HG02981 (cell line): Measurements from ENCODE around the gene SERPINB12.

ENCODE experiments used
- ATAC-seq: cut with Tn5 transposase; IDR thresholded peaks from one replicate; pipeline ENCODE4 v1.9.1; 2021; ENCODE audit warnings: mild to moderate bottlenecking, moderate library complexity; ENCODE audit not compliant: unreplicated experiment

Gene SERPINB12

DNA sequence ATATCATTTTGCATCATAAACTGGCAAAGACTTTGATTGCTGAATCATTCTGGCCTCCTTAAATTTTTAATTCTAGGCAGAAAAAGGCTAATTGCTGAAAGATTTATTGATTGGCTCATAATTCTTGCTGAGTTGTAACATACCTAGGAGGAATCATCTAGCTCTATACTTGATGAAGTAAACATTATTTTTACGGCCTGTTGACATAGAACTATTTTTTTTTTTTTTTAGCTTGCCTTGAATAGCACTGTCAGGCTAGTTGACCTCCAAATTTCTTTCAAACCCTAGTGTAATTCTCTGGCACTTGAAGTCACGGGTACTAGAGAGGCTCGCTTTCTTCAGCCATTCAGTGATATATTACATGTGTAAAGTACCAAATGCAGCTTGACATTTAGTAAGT lies 2.8 kb downstream of the SERPINB12 start:
- ATAC-seq = no peak

DNA sequence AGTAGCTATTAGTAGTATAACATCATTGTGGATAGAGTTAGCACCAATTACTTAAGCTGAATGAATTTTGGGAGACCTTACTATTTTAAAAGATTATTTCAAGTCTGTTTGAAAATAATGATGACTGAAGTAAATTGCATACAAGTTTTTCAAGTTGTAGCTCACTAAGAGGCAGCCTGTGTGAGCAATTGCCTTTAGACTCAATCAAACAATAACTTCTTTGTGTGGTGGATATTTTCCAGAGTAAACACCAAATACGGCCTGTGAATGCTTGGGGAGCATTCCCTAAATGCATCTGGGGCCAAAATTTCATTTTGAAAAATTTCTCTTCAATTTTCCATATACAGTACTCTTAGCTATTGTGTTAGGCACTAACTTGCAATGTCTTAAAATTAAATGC lies 7.9 kb downstream of the SERPINB12 start:
- ATAC-seq = no peak

DNA sequence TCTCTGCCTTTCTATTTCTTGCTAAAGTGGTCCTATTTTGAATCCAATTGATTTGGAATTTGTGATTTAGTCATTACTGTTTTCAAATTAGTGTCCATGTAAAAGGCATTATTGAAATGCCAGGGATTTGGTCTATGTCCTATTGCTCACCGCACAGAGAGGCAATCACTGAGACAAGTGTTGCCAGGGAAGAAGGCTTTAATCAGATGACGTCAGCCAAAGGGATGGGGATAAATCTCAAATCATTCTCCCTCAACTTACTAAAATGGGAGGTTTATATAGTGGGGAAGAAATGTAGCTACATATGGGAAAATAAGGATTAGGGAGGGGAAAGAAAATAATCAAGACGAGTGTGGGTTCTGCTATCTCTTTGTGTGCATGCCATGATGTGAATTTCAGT lies 9.6 kb downstream of the SERPINB12 start:
- ATAC-seq = no peak

DNA sequence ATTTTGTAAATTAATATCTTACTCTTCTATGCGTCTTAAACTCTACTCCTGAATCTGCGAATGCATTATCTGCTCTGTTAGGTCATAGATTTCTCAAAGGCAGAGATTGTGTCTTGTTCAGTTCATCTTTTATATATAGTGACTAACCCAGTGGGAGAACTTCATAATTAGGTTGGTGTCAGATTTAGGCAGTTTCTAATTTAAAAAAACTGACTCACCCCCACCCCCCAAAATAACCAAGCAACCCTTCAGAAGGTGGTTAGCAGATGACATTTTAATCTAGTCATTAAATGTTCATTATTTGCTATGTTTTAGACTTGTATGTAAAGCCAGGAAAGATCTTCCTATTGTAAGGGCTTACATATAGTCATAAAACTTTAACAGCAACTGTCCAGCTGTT lies 10.4 kb downstream of the SERPINB12 start:
- no peak for ATAC-seq

DNA sequence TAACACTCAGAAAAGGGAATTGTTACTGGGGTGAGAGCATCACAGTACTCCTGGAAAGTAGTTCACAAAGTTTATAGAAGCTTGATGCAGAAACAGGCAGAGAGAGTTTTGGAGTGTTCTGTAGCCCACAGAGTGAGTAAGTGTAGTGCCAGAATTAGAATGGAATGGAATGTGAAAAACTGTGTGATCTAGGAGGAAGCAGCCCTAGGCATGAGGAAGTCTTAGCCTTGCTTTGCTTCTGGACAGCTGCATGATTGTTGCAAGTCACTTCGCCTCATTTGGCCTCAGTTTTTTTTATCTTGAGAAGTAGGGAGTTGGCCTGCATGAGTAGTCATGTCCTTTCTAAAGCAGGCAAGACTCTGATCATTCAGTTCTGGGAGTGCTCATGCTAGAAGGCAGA lies 10.9 kb downstream of the SERPINB12 start:
- ATAC-seq = no peak

DNA sequence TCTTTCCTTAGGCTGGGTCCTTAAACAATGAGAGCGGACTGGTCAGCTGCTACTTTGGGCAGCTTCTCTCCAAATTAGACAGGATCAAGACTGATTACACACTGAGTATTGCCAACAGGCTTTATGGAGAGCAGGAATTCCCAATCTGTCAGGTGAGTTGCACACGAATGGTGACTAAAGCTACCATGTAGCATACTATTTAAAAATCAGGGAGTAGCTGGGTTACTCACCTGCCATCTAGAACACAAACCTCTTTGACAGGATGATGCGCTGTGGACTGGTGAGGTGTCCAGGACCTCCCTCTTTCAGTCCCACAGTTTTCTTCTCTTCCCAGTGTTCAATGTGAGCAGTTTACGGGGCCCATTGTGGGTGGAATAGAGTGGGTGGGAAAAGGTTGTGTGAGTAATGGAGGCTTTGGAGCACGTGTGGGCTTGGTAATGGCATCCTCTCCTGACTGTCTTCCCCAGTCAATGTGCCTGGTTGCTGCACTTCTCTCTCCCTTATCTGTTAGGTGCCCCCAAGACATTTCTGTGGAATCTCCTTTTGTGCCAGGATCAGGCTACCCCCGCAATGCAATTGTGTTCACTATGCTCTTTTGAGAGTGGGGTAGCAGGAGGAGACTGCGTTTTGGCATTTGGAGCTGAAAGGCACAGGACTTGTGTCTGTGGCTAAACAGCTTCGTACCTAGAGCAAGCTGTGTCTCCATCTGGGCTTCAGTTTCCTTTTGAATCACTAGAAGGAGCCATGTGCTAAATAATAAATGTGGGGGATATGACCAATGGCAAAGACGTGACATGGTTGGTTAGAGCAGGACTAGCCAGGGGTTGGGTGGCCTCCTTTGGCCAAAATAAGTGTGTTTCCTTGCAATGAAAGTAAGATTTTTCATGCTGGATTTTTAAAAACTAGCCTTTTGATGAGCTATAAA lies 17.7 kb downstream of the SERPINB12 start:
- no peak for ATAC-seq

DNA sequence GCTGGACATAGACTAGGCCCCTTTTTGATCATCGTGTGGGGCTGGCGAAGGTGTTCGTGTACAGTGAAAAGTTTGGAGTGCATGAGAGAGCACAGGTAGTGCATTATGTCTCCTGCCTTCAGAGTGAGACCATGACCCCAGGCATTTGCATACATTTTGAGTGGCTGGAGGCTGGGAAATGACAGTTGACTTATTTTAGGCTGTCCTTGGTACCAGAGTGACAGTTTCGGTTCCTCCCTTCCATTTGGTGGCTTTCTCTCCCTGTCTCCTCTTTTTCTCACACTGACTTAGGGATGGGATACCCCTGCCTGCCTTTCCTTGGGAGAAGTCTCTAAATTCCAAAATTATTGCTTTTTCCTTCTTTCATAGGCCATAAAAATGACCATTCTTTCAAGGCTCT lies 20.1 kb downstream of the SERPINB12 start:
- ATAC-seq = no peak

DNA sequence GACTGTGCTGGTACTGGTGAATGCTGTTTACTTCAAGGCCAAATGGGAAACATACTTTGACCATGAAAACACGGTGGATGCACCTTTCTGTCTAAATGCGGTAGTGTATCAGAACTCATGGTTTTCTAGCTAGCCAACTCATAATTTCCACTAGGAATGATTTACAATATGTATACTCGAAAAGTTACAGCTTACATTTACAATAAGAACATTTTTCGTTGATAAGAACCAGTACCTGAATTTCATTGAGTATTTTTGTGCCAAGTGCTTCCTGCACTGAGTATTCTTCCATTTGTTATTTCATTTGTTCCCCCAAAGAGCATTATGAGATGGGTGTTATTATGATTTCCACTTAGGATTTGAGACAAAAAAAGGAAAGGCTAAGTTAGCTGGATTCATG lies 21.9 kb downstream of the SERPINB12 start:
- no peak for ATAC-seq

DNA sequence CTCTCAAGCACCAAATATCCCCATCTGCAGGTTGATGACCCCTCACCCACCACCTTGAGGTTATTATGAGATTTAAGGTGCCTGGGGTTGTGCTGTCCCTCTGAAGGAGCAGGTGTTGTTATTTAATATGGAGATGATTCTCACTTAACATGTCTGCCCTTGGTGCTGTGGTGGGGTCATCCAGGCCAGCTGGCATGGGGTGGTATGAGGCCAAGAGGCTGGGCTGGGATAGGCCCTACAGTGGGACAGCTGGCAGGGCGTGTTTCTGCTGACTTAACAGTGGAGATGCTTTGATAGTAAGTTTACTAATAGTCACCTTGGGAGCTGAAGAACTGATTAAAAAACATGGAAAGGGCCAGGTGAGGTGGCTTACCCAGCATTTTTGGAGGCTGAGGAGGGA lies 22.4 kb downstream of the SERPINB12 start:
- no peak for ATAC-seq

DNA sequence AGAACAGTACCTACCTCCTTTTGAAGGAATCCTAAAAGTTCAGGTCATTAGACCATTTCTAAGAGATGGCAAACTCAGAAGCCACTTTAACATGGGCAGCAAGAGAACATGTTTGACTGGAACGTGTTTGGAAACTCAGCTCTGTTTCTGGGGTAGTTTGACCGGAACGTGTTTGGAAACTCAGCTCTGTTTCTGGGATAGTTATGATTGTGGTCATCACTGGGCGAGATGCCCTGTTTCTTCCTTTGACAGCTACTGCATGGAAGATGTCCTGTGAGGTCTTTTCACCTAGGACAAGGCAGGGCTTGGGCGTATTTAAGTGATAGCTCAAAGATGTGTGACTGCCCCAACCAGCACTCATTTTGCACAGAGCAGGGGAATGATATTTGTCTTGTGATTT lies 25.1 kb downstream of the SERPINB12 start:
- no peak for ATAC-seq

DNA sequence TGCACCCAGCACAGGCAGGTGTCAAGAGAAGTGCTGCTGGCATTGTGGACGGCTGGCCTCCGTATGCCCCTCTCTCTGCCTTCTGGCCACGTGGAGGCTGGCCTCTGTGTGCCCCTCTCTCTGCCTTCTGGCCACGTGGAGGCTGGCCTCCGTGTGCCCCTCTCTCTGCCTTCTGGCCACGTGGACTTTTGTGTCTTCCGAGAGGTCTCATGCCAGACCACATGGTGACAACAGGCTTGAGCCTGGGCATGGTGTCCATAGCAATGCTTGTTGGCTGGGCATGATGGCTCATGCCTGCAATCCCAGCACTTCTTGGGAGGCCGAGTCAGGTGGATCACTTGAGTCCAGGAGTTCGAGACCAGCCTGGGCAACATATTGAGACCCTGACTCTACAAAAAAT lies 25.7 kb downstream of the SERPINB12 start:
- no peak for ATAC-seq

DNA sequence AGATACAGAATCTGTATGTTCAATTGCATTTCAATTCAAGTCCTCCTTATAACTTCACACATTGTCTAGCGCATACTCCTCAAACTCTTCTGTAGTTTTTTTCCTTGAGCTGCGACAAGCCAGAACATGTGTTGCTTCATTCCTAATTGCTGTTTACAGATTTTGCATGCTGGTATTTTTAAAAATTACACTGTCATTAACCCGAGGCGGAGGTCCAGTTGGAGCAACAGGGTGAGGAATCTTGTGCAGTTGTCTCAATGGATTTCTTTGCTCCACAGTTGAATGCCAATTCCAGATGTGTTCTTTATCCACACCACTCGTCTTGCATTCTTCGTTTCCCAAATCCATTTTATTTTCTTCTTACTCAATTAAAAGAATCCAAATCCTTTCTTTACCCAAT lies 28.6 kb downstream of the SERPINB12 start:
- ATAC-seq = no peak

DNA sequence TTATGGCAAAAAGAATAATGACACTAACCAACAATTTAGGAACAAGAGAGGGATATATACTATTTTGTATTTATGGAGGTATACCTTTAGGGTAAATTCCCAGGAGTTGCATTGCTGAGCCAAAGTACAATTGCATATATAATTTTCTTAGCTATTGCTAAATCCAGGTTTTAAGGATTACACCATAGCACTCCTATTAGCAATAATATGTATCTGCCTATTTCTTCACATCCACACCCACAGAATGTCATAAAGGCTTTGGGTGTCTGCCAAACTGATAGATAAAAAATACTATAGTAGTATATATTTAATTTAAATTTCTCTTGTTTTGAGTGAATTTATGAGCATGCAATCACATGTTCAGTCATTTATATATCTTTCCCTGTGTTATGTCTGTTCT lies 33.5 kb downstream of the SERPINB12 start:
- no peak for ATAC-seq

DNA sequence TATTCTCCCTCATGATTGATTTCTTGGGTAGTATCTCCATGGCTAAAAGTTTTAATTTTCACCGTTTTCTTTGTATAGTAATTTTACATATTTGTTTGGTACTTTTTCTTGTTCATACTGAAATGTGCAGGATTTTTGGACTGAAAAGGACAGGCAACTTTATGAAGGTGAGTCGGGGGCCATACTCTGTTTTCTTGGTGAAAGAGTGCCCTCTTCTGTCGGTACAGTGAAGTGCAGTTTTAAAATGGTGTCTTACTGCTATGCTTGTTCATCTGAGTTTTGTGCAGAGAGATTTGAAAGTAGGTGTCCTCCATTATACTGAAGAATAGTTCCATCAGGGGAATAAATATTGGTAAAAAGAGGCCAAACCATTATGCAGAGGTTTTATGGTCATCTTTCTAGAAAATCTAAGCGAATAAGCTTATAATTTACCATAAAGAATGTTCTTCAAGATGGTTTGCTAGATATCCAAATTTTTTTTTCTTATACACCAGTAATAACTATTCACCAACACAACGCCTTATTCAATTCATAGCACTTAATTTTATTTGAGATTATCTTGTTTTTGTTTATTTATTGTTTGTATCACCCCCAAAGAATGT lies 36.3 kb downstream of the SERPINB12 start:
- no peak for ATAC-seq

DNA sequence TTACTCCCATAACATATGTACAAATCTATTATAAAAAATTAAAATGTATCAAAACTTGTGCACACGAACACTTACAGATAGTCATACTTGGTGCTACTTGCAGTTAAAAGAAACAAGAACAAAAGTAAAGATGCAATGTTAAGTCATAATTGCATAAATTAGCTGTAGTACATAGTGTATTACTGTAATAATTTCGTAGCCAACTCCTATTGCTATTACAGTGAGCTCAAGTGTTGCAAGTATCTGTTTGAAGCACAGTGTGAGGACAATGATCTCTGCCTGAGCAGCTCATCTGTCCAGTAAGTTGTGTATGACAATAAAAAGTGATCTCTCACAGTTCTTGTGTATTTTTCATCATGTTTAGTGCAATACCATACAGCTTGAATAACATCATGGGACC lies 37.4 kb downstream of the SERPINB12 start:
- ATAC-seq = no peak

DNA sequence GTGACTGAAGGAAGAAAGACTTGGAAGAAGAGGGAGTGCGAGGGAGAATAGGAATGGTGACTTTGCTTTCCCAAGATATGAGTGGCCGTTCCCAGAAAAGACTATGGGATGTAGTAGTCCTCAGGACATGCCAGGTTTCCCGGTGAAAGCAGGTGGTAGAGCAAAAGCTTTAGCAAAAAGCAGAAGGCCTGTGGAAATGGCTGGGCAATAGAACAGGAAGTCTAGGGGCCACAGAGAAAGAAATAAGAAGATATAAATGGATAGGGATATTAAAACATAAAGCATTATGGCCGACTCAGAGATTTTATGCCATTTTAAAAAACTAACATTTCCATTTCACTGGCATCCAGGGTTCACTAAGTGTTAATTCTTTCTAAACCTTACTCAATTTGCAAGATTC lies 43.8 kb downstream of the SERPINB12 start:
- ATAC-seq = no peak

DNA sequence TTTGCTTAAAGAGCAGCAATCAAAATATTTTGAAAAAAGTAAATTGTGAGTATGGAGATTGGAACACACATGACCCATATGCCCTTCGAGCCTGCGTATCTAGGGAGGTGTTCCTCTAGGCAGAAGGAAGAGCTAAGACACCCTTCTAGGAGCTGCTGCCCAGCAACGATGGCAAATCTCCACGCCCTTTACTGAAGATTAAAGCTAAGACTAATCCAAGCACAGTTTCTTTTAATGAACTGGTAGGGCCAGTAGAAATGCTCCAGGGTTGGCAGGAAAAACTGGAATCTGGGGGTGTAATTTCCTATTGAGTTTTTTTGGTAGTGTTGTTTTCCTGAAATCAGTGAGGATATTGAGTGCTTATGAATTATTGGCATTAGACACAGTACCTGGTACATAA lies 44.3 kb downstream of the SERPINB12 start:
- no peak for ATAC-seq

DNA sequence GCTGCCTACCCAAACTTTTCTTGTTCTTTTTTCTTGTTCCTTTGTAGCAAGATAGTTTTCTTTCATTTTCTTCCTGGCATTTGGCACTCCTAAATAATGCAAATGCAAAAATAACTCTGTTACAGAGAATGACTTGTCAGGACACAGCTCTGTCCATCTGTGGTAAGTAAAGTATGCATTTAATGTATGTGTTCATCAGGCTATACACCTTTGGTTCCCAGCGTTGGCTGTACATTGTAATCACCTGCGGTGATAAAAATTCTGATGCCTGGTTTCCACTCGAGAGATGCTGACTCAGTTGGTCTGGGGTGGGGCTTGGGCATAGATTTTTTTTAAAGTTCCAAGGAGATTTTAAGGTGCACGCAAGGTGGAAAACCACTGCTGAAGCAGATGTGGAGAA lies 44.8 kb downstream of the SERPINB12 start, which contains the start of gene SERPINB13:
TSS of gene SERPINB13 (plus strand) at position 378 of the 400 bp plus-strand sequence. CDS start 1,325 bp downstream, outside the sequence.
- no peak for ATAC-seq

DNA sequence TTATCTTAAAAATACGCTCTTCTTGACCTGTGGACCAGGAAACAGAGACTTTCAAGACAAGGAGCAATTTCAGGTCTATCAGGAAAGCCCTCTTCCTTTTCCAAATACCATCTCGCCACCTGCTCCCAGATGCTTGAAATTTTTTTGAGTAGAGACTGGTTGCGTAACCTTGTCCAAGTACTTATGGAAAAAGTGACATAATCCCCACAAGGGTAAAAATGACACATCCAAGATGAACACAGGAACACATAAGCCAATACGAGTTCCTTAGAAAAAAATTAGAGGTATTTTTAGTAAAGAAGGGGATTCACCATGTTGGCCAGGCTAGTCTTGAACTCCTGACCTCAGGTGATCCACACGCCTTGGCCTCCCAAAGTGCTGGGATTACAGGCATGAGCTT lies 46.7 kb downstream of the SERPINB12 start:
- no peak for ATAC-seq

DNA sequence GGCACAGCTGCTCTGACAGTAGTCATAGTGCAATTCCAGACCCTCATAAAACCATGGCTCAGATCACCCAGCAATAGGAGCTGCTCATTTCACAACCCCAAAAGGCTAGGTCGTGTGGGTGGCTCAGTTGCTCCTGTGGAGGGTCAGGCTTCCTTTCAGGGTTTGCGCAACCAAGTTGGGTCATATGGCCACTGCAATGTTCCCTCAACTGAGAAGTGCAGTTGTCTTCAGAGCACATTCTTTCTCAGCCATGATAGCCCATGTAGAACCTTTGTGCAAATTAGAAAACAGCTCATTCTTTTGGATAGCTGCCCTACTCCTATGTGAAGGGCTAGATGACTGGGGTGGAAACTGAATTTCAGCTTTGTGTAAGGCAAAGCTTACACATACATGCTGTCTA lies 48.2 kb downstream of the SERPINB12 start:
- no peak for ATAC-seq

DNA sequence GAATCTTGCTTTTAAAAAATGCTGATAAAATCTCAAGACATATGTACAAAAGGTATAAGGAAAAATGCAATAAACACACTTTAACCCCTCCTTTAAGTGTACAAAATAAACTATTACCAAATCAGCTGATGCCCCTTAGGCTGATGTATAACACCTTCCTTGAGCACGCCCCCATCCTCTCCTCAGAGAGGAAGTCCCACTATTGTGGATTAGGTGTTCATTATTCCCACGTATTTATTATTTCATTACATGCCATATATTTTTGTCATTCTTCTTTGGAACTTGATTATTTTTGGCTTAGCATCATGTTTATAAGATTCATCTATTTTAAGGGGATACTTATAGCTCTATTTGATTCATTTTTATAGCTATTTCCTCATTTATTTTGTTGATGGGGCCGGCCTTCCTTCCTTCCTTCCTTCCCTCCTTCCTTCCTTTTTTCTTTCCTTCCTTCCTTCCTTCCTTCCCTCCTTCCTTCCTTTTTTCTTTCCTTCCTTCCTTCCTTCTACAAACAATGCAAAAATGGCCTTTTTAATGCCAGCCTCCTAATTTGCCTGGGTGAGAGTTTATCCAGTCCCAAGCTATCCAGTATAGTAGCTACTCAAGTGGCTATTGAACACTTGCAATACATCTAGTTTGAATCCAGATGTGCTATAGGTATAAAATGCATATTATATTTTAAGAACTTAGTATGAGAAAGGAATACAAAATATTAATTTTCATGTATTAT lies 49.0 kb downstream of the SERPINB12 start:
- ATAC-seq = no peak

DNA sequence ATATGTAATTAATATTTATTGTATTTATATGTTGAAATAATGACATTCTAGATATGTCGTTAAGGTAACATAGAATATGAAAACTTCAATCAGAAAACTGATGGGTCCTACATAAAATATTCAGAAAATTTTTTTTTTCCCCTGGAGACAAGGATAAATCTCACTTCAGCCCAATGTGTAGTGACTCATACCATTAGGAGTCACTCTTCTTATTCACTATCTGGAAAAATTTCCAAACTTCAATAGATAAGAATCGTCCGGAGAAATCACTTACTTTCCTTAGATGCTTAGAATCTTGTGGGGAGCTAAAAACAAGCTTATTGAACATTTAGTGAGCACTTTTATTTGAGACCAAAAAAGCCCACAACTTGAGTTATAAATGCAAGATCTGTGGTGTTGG lies 49.6 kb downstream of the SERPINB12 start:
- no peak for ATAC-seq
